ENCODE results near the gene RDH13. TPM values are rescaled to one million over a fixed set of nuclear protein-coding genes. Genes with fewer than 3 reads are reported as not detected.
"Not testable (repeated sequence)": the region's sequence is repeated elsewhere in the genome, so short reads cannot be mapped to it uniquely, and the experiment has no call there.

The RDH13 gene
- total RNA-seq, 1 experiment from 2014 or later: 39.5 TPM

DNA sequence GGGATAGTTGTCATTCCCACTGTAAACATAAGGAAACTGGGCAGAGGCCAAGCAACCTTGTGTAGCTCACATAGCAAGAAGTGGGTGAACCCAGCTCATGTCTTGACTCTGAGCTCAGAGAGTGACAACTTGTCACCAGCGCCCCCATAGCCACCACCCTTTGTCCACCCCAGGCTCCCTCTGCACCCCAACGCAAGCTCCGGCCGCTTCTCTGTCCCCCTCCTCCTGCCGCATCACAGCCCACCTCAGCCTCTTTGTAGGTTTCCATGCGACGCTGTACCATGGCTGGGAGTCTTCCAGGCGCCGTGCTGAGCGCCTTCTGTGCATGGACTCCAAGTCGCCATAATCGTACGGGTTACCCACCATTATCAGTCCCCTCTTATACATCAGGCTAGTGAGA, 28.2 kb downstream of the RDH13 start:
- peaks cover 3% of the 10 kb centered on the region; the same call in 1 of the 2 replicates for H3K4me1 Mint-ChIP-seq

DNA sequence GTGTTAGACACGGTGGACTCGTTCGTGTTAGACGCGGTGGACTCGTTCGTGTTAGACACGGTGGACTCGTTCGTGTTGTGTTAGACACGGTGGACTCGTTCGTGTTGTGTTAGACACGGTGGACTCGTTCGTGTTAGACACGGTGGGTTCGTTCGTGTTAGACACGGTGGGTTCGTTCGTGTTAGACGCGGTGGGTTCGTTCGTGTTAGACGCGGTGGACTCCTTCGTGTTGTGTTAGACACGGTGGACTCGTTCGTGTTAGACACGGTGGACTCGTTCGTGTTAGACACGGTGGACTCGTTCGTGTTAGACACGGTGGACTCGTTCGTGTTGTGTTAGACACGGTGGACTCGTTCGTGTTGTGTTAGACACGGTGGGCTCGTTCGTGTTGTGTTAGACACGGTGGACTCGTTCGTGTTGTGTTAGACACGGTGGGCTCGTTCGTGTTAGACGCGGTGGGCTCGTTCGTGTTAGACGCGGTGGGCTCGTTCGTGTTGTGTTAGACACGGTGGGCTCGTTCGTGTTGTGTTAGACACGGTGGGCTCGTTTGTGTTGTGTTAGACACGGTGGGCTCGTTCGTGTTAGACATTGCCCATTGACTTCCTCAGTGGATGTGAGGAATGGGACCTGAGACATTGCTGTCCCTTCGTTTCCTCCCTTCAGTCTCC, 29.8 kb downstream of the RDH13 start:
- H3K27me3 Mint-ChIP-seq (ENCODE audit: low read depth); H3K4me1 Mint-ChIP-seq; DNase-seq (ENCODE audit: low spot score); H3K9me3 Mint-ChIP-seq; ATAC-seq; POLR2A ChIA-PET; H3K36me3 Mint-ChIP-seq; H3K4me3 Mint-ChIP-seq; CTCF ChIA-PET: not testable (repeated sequence)
- H3K27ac Mint-ChIP-seq: 0 out of 2 replicates have a peak overlapping the region, but pooled peaks have one; percentile 18

More for the DNA sequence above, 28.2 kb downstream of the RDH13 start:
- H3K36me3 Mint-ChIP-seq: no peaks in the 10 kb centered on the region
- ChIA-PET POLR2A (no interaction called here), CTCF (interaction anchor here (0.6 to 3.0 kb wide), 2 partner anchors 154 to 309 kb away, joined by 3 to 14 read pairs; no protein-coding TSS in a partner anchor)
- H3K27me3 Mint-ChIP-seq (ENCODE audit: low read depth): no peaks in the 10 kb centered on the region
- no peak overlapping the region for H3K27ac Mint-ChIP-seq
- no peak for TF ChIP-seq EMX1 (CRISPR knock-in tag; IDR thresholded peaks at IDR 0.05)
- TF ChIP-seq, protein P1, sequence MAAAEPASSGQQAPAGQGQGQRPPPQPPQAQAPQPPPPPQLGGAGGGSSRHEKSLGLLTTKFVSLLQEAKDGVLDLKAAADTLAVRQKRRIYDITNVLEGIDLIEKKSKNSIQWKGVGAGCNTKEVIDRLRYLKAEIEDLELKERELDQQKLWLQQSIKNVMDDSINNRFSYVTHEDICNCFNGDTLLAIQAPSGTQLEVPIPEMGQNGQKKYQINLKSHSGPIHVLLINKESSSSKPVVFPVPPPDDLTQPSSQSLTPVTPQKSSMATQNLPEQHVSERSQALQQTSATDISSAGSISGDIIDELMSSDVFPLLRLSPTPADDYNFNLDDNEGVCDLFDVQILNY (CRISPR knock-in tag; IDR thresholded peaks at IDR 0.05): no peak
- no peak for TF ChIP-seq HMGA2 (CRISPR knock-in tag; IDR thresholded peaks at IDR 0.05)
- TF ChIP-seq MXD4 (CRISPR knock-in tag; IDR thresholded peaks at IDR 0.05; ENCODE audit: borderline replicate concordance): no peak
- no peak for TF ChIP-seq TP53 (CRISPR knock-in tag; IDR thresholded peaks at IDR 0.05)
- TF ChIP-seq, protein P2, sequence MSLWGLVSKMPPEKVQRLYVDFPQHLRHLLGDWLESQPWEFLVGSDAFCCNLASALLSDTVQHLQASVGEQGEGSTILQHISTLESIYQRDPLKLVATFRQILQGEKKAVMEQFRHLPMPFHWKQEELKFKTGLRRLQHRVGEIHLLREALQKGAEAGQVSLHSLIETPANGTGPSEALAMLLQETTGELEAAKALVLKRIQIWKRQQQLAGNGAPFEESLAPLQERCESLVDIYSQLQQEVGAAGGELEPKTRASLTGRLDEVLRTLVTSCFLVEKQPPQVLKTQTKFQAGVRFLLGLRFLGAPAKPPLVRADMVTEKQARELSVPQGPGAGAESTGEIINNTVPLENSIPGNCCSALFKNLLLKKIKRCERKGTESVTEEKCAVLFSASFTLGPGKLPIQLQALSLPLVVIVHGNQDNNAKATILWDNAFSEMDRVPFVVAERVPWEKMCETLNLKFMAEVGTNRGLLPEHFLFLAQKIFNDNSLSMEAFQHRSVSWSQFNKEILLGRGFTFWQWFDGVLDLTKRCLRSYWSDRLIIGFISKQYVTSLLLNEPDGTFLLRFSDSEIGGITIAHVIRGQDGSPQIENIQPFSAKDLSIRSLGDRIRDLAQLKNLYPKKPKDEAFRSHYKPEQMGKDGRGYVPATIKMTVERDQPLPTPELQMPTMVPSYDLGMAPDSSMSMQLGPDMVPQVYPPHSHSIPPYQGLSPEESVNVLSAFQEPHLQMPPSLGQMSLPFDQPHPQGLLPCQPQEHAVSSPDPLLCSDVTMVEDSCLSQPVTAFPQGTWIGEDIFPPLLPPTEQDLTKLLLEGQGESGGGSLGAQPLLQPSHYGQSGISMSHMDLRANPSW (CRISPR knock-in tag; conservative IDR thresholded peaks at IDR 0.05; ENCODE audit: low read depth): no peak
- no peak for TF ChIP-seq ZNF396 (CRISPR knock-in tag; IDR thresholded peaks at IDR 0.05; ENCODE audit: borderline replicate concordance)
- TF ChIP-seq PRRX2 (CRISPR knock-in tag; IDR thresholded peaks at IDR 0.05): no peak
- no peak for TF ChIP-seq ZNF416 (CRISPR knock-in tag; IDR thresholded peaks at IDR 0.05)
- no peak for TF ChIP-seq SP1 (CRISPR knock-in tag; conservative IDR thresholded peaks at IDR 0.05)
- TF ChIP-seq, protein P3, sequence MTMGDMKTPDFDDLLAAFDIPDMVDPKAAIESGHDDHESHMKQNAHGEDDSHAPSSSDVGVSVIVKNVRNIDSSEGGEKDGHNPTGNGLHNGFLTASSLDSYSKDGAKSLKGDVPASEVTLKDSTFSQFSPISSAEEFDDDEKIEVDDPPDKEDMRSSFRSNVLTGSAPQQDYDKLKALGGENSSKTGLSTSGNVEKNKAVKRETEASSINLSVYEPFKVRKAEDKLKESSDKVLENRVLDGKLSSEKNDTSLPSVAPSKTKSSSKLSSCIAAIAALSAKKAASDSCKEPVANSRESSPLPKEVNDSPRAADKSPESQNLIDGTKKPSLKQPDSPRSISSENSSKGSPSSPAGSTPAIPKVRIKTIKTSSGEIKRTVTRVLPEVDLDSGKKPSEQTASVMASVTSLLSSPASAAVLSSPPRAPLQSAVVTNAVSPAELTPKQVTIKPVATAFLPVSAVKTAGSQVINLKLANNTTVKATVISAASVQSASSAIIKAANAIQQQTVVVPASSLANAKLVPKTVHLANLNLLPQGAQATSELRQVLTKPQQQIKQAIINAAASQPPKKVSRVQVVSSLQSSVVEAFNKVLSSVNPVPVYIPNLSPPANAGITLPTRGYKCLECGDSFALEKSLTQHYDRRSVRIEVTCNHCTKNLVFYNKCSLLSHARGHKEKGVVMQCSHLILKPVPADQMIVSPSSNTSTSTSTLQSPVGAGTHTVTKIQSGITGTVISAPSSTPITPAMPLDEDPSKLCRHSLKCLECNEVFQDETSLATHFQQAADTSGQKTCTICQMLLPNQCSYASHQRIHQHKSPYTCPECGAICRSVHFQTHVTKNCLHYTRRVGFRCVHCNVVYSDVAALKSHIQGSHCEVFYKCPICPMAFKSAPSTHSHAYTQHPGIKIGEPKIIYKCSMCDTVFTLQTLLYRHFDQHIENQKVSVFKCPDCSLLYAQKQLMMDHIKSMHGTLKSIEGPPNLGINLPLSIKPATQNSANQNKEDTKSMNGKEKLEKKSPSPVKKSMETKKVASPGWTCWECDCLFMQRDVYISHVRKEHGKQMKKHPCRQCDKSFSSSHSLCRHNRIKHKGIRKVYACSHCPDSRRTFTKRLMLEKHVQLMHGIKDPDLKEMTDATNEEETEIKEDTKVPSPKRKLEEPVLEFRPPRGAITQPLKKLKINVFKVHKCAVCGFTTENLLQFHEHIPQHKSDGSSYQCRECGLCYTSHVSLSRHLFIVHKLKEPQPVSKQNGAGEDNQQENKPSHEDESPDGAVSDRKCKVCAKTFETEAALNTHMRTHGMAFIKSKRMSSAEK (CRISPR knock-in tag; IDR thresholded peaks at IDR 0.05; ENCODE audit: borderline replicate concordance): no peak
- no peak for TF ChIP-seq ELF4 (CRISPR knock-in tag; IDR thresholded peaks at IDR 0.05; ENCODE audit: low read depth)
- no peak for TF ChIP-seq MYBL2 (CRISPR knock-in tag; IDR thresholded peaks at IDR 0.05)
- no peak for DNase-seq (ENCODE audit: low spot score)
- no peak overlapping the region for H3K4me3 Mint-ChIP-seq
- ATAC-seq: no peak
- no peaks in the 10 kb centered on the region for H3K9me3 Mint-ChIP-seq

DNA sequence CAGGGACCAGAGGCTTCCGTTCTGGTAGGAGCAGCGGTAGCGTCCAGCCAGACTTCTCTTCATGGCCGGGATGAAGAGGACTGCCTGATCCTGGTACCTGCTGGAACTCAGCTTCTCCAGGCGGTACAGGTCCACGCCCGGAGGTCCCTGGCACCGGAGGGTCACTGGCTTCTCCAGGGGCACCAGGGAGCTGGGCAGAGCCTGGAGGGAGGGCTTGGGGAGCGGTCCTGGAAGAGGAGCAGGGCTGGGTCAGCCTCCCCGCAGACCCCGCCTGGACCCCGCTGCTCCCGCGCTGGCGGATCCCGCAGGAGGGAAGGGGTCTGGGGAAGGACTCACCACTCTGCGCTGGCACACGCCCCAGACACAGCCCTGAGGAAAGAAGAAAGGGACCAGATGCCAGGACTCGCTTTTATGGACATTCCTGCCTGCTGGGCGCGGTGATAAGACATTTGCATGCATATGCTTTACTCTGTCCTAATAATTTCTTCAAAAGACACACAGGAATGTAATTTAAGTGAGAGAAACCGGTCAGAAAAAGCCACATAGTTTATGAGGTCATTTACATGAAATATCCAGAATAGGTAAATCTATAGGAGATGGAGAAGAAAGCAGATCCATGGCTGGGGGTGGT, 30.7 kb downstream of the RDH13 start:
- H3K36me3 Mint-ChIP-seq: no peaks in the 10 kb centered on the region

More for the DNA sequence above, 30.7 kb downstream of the RDH13 start:
- Mint-ChIP-seq H3K27ac (no peak overlapping the region), H3K4me1 (no peaks in the 10 kb centered on the region), H3K4me3 (no peak overlapping the region), H3K27me3 (ENCODE audit: low read depth) (no peaks in the 10 kb centered on the region), H3K9me3 (no peaks in the 10 kb centered on the region)
- TF ChIP-seq, protein P4, sequence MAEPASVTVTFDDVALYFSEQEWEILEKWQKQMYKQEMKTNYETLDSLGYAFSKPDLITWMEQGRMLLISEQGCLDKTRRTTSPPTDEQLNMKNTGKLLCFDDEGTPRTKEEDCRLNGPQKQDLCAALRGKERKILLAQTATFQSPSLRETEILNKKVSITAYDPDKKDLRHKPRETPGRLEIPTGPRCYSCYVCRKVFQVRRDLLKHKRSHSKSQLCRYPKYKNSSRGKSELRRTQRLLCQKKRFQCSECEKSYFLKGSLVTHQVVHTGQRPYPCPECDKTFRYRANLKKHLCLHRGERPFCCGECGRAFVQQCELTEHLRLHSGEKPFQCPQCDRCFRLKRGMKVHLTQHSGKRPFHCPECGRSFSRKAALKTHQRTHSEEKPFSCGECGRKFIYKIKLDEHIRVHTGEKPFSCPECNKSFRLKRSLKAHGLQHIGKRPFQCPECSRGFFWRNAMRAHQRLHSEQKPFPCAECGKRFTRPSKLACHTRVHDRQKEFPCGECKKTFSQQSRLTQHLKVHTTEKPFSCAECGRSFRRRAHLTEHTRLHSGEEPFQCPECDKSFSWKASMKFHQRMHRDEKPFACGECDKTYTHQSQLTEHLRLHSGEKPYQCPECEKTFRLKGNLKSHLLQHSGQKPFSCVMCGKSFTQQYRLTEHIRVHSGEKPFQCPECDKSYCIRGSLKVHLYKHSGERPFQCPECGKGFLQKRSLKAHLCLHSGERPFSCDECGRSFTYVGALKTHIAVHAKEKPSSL (CRISPR knock-in tag; conservative IDR thresholded peaks at IDR 0.05): no peak
- TF ChIP-seq HMGA2 (CRISPR knock-in tag; IDR thresholded peaks at IDR 0.05): no peak
- TF ChIP-seq, protein P5, sequence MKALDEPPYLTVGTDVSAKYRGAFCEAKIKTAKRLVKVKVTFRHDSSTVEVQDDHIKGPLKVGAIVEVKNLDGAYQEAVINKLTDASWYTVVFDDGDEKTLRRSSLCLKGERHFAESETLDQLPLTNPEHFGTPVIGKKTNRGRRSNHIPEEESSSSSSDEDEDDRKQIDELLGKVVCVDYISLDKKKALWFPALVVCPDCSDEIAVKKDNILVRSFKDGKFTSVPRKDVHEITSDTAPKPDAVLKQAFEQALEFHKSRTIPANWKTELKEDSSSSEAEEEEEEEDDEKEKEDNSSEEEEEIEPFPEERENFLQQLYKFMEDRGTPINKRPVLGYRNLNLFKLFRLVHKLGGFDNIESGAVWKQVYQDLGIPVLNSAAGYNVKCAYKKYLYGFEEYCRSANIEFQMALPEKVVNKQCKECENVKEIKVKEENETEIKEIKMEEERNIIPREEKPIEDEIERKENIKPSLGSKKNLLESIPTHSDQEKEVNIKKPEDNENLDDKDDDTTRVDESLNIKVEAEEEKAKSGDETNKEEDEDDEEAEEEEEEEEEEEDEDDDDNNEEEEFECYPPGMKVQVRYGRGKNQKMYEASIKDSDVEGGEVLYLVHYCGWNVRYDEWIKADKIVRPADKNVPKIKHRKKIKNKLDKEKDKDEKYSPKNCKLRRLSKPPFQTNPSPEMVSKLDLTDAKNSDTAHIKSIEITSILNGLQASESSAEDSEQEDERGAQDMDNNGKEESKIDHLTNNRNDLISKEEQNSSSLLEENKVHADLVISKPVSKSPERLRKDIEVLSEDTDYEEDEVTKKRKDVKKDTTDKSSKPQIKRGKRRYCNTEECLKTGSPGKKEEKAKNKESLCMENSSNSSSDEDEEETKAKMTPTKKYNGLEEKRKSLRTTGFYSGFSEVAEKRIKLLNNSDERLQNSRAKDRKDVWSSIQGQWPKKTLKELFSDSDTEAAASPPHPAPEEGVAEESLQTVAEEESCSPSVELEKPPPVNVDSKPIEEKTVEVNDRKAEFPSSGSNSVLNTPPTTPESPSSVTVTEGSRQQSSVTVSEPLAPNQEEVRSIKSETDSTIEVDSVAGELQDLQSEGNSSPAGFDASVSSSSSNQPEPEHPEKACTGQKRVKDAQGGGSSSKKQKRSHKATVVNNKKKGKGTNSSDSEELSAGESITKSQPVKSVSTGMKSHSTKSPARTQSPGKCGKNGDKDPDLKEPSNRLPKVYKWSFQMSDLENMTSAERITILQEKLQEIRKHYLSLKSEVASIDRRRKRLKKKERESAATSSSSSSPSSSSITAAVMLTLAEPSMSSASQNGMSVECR (CRISPR knock-in tag; IDR thresholded peaks at IDR 0.05; ENCODE audit: borderline replicate concordance): no peak
- no peak for ATAC-seq
- ChIA-PET POLR2A (no interaction called here), CTCF (interaction anchor here (1.0 kb wide), 1 partner anchor 151 kb away, joined by 5 read pairs; no protein-coding TSS in a partner anchor)
- no peak for DNase-seq (ENCODE audit: low spot score)
